ENCODE results near the gene SULT1E1.
A peak's percentile ranks its signal among the peaks of the same experiment; 100 is the strongest.

DNA sequence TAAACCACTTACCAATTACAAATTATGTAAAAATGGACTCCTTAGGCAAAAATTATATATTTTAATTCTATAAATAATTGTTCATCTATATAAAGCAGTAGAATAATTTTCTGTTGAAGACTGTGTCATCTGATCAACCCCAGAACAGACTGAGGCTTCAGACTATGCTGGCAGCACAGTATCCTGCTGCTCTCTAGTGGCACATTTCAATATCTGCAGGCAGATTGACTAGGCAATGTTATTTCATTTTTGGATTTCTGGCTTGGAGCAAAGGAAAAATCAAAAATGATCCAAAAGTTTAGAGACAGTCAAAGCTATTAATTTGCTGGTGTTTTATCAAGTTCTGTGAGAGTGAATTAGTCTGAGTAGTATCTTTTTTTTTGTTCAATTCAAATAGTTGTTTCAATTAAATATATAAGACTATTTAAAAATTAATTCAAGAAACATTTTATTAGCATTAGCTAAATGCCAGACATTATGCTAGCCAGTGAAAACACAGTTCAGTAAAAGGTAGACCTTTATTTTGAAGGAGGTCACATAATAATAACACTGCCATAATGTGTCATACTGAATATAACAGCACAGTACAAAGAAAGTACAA lies 21.3 kb upstream of the SULT1E1 start:
- TF ChIP-seq, protein P1, sequence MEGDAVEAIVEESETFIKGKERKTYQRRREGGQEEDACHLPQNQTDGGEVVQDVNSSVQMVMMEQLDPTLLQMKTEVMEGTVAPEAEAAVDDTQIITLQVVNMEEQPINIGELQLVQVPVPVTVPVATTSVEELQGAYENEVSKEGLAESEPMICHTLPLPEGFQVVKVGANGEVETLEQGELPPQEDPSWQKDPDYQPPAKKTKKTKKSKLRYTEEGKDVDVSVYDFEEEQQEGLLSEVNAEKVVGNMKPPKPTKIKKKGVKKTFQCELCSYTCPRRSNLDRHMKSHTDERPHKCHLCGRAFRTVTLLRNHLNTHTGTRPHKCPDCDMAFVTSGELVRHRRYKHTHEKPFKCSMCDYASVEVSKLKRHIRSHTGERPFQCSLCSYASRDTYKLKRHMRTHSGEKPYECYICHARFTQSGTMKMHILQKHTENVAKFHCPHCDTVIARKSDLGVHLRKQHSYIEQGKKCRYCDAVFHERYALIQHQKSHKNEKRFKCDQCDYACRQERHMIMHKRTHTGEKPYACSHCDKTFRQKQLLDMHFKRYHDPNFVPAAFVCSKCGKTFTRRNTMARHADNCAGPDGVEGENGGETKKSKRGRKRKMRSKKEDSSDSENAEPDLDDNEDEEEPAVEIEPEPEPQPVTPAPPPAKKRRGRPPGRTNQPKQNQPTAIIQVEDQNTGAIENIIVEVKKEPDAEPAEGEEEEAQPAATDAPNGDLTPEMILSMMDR (IDR thresholded peaks at IDR 0.05): peak; percentile 90 to 97 (median 92)
- TF ChIP-seq POLR2A (IDR thresholded peaks at IDR 0.05): no peak

Measured in right lobe of liver (tissue), 4 donors.